ENCODE measurements around the gene DESI2. TPM values are rescaled to one million over a fixed set of nuclear protein-coding genes. Genes with fewer than 3 reads are reported as not detected.

DESI2 gene
- total RNA-seq, 1 experiment from 2014 or later = 53.9 TPM

DNA sequence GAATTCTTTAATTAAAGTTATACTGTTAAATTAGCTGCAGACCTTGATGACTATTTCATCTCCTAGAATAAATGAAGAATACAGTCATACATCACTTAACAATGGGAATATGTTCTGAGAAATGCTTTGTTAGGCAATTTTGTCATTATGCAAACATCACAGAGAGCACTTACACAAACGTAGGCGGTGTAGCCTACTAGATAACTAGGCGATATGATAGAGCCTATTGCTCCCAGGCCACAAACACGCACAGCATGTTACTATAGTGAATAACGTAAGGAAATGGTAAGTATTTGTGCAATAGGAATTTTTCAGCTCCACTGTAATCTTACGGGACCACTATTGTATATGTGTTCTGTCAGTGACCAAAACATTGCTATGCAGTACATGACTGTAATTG, 37.6 kb upstream of the DESI2 start:
- CTCF ChIA-PET = no interaction called here
- in situ Hi-C loops (cut with HindIII; ENCODE audit: low pct_unique_long_range_greater_than_20kb, low sequenced_read_pairs) = no loop called here
- H3K27me3 ChIP-seq (ENCODE audit: control insufficient read depth, insufficient read depth, low read length) = 0 out of 2 replicates have a peak, but pooled peaks cover 3% of the 10 kb centered on the region
- POLR2A ChIA-PET = no interaction called here
- TF ChIP-seq TCF7L2 (IDR thresholded peaks at IDR 0.05; ENCODE audit: low read depth, low read length) = no peak
- TF ChIP-seq, protein P1, sequence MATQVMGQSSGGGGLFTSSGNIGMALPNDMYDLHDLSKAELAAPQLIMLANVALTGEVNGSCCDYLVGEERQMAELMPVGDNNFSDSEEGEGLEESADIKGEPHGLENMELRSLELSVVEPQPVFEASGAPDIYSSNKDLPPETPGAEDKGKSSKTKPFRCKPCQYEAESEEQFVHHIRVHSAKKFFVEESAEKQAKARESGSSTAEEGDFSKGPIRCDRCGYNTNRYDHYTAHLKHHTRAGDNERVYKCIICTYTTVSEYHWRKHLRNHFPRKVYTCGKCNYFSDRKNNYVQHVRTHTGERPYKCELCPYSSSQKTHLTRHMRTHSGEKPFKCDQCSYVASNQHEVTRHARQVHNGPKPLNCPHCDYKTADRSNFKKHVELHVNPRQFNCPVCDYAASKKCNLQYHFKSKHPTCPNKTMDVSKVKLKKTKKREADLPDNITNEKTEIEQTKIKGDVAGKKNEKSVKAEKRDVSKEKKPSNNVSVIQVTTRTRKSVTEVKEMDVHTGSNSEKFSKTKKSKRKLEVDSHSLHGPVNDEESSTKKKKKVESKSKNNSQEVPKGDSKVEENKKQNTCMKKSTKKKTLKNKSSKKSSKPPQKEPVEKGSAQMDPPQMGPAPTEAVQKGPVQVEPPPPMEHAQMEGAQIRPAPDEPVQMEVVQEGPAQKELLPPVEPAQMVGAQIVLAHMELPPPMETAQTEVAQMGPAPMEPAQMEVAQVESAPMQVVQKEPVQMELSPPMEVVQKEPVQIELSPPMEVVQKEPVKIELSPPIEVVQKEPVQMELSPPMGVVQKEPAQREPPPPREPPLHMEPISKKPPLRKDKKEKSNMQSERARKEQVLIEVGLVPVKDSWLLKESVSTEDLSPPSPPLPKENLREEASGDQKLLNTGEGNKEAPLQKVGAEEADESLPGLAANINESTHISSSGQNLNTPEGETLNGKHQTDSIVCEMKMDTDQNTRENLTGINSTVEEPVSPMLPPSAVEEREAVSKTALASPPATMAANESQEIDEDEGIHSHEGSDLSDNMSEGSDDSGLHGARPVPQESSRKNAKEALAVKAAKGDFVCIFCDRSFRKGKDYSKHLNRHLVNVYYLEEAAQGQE (IDR thresholded peaks at IDR 0.05; ENCODE audit: insufficient read depth in 1 of 2, low read depth in 2 of 2, low read length in 1 of 2) = no peak
- no peak for TF ChIP-seq SIN3A (IDR thresholded peaks at IDR 0.05; ENCODE audit: borderline replicate concordance, insufficient read depth, low read depth, low read length)
- TF ChIP-seq POLR2AphosphoS5 (IDR thresholded peaks at IDR 0.05; ENCODE audit: low read depth, low read length) = no peak
- TF ChIP-seq, protein P2, sequence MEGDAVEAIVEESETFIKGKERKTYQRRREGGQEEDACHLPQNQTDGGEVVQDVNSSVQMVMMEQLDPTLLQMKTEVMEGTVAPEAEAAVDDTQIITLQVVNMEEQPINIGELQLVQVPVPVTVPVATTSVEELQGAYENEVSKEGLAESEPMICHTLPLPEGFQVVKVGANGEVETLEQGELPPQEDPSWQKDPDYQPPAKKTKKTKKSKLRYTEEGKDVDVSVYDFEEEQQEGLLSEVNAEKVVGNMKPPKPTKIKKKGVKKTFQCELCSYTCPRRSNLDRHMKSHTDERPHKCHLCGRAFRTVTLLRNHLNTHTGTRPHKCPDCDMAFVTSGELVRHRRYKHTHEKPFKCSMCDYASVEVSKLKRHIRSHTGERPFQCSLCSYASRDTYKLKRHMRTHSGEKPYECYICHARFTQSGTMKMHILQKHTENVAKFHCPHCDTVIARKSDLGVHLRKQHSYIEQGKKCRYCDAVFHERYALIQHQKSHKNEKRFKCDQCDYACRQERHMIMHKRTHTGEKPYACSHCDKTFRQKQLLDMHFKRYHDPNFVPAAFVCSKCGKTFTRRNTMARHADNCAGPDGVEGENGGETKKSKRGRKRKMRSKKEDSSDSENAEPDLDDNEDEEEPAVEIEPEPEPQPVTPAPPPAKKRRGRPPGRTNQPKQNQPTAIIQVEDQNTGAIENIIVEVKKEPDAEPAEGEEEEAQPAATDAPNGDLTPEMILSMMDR (IDR thresholded peaks at IDR 0.05) = no peak
- no peaks in the 10 kb centered on the region for H3K9me3 ChIP-seq (ENCODE audit: control insufficient read depth, insufficient read depth, low read depth, low read length)
- ATAC-seq (no peak), DNase-seq (ENCODE audit: low read depth, low spot score) (no peak)
- H3K4me3 ChIP-seq (ENCODE audit: low read depth in 2 of 2, low read length in 2 of 2) = no peak overlapping the region
- H3K27ac ChIP-seq (ENCODE audit: low read length) = no peak overlapping the region
- H3K4me1 ChIP-seq (ENCODE audit: control insufficient read depth, insufficient read depth, low read length) = no peaks in the 10 kb centered on the region; the same call in 1 of the 2 replicates
- no peaks in the 10 kb centered on the region for H3K36me3 ChIP-seq (ENCODE audit: control insufficient read depth, insufficient read depth, low read length)
- no TSS peak for BruUV-seq (replicated peaks)
- intact Hi-C loops (cut with micrococcal nuclease; ENCODE audit: unreplicated experiment) = no loop called here

DNA sequence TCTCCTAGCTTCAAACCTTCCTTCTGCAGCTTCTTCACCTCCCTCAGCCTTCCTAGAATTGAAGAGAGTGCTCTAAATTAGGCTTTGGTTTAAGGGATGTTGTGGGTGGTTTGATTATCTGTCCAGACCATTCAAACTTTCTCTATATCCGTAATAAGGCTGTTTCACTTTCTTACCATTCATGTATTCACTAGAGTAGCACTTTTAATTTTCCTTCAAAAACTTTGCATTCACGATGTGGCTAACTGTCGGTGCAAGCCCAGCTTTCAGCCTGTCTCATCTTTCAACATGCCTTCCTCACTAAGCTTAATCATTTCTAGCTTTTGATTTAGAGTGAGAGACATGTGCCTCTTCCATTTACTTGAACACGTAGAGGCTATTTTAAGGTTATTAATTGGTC, 26.2 kb upstream of the DESI2 start:
- ATAC-seq (no peak), DNase-seq (ENCODE audit: low read depth, low spot score) (no peak)
- no peak overlapping the region for H3K4me3 ChIP-seq (ENCODE audit: low read depth in 2 of 2, low read length in 2 of 2)
- BruUV-seq (replicated peaks) = no TSS peak
- H3K27ac ChIP-seq (ENCODE audit: low read length) = no peak overlapping the region
- TF ChIP-seq, protein P1 (IDR thresholded peaks at IDR 0.05; ENCODE audit: insufficient read depth in 1 of 2, low read depth in 2 of 2, low read length in 1 of 2) = no peak
- TF ChIP-seq TCF7L2 (IDR thresholded peaks at IDR 0.05; ENCODE audit: low read depth, low read length) (no peak), SIN3A (IDR thresholded peaks at IDR 0.05; ENCODE audit: borderline replicate concordance, insufficient read depth, low read depth, low read length) (no peak), POLR2AphosphoS5 (IDR thresholded peaks at IDR 0.05; ENCODE audit: low read depth, low read length) (no peak)
- TF ChIP-seq, protein P2 (IDR thresholded peaks at IDR 0.05) = no peak
- H3K27me3 ChIP-seq (ENCODE audit: control insufficient read depth, insufficient read depth, low read length) = no peaks in the 10 kb centered on the region
- H3K4me1 ChIP-seq (ENCODE audit: control insufficient read depth, insufficient read depth, low read length) = no peaks in the 10 kb centered on the region
- ChIA-PET CTCF (interaction anchor here (1.1 kb wide), 1 partner anchor 23 kb away, joined by 3 read pairs; no protein-coding TSS in a partner anchor), POLR2A (no interaction called here)
- no peaks in the 10 kb centered on the region for H3K9me3 ChIP-seq (ENCODE audit: control insufficient read depth, insufficient read depth, low read depth, low read length)
- no peaks in the 10 kb centered on the region for H3K36me3 ChIP-seq (ENCODE audit: control insufficient read depth, insufficient read depth, low read length)
- intact Hi-C loops (cut with micrococcal nuclease; ENCODE audit: unreplicated experiment) = no loop called here
- in situ Hi-C loops (cut with HindIII; ENCODE audit: low pct_unique_long_range_greater_than_20kb, low sequenced_read_pairs) = no loop called here

All from Panc1 (cell line).